Measurements from ENCODE around the gene DBNL.

GRCh38 chr7:44064791-44065430 lies 20.4 kb downstream of the DBNL start:
- TF ChIP-seq POLR2AphosphoS5 (IDR thresholded peaks at IDR 0.05; ENCODE audit: insufficient read depth in 1 of 2, low read depth in 1 of 2) = peak in 1 of 2 donors; percentile 2
- no peak for TF ChIP-seq CTCF (IDR thresholded peaks at IDR 0.05)
- no peak for TF ChIP-seq POLR2A (IDR thresholded peaks at IDR 0.05)
